PC-3 (cell line): ENCODE measurements around the gene SRSF10. TPM values are rescaled to one million over a fixed set of nuclear protein-coding genes. Genes with fewer than 3 reads are reported as not detected.

Source experiments
- ATAC-seq: fragments of 200-7000 bp; cut with Tn5 transposase; 2 replicates; pipeline ENCODE4 v1.9.1; 2020; ENCODE audit warnings: mild to moderate bottlenecking, moderate library complexity
- BruUV-seq: library from RNA; stranded (reverse); fragments of 400-500 nt; replicated peaks from 2 replicates; lab custom pipeline; 2021; lab: Mats Ljungman, UMichigan
- CTCF ChIA-PET: fragments of 300-600 bp; sonication (Branson Sonifier 250); formaldehyde crosslinking; loops from one replicate; lab custom pipeline; 2022; ENCODE audit warnings: antibody characterized with exemption; lab: Charles Lee
- POLR2A ChIA-PET: fragments of 300-600 bp; sonication (Branson Sonifier 250); formaldehyde crosslinking; loops from one replicate; lab custom pipeline; 2022; ENCODE audit warnings: antibody characterized with exemption; ENCODE audit not compliant: unreplicated experiment; lab: Charles Lee
- DNase-seq: peaks from one replicate; pipeline ENCODE4 v3.0.0-alpha.2; 2015
- H2AFZ ChIP-seq: fragments of 300-600 bp; sonication (generic); 2 replicates; pipeline ENCODE4 v1.6.0; 2016; ENCODE audit warnings: antibody characterized with exemption, low read length
- H3F3A ChIP-seq: fragments of 300-600 bp; sonication (generic); one replicate; pipeline ENCODE4 v1.6.0; 2017; ENCODE audit warnings: antibody characterized with exemption, low read length, control low read depth, mild to moderate bottlenecking; ENCODE audit not compliant: unreplicated experiment
- H3K27ac ChIP-seq: fragments of 300-600 bp; sonication (generic); 2 replicates; pipeline ENCODE4 v1.5.1; 2016; ENCODE audit warnings: mild to moderate bottlenecking, low read length
- H3K27me3 ChIP-seq: fragments of 300-600 bp; sonication (generic); 2 replicates; pipeline ENCODE4 v1.6.1; 2016; ENCODE audit warnings: low read length, mixed read lengths
- H3K36me3 ChIP-seq: fragments of 300-600 bp; sonication (generic); 2 replicates; pipeline ENCODE4 v1.6.1; 2016; ENCODE audit warnings: low read depth, mixed run types, low read length, mixed read lengths
- H3K4me1 ChIP-seq: fragments of 300-600 bp; sonication (generic); 2 replicates; pipeline ENCODE4 v1.5.1; 2016; ENCODE audit warnings: low read length; ENCODE audit not compliant: insufficient read depth
- H3K4me2 ChIP-seq: fragments of 300-600 bp; sonication (generic); 2 replicates; pipeline ENCODE4 v1.6.0; 2016; ENCODE audit warnings: low read length
- H3K4me3 ChIP-seq: fragments of 300-600 bp; sonication (generic); 2 replicates; pipeline ENCODE4 v1.5.1; 2016; ENCODE audit warnings: mild to moderate bottlenecking, low read length, mixed read lengths
- H3K79me2 ChIP-seq: fragments of 300-600 bp; sonication (generic); 2 replicates; pipeline ENCODE4 v1.6.1; 2017; ENCODE audit warnings: low read length, mixed read lengths
- H3K9ac ChIP-seq: fragments of 300-600 bp; sonication (generic); 2 replicates; pipeline ENCODE4 v1.6.0; 2016; ENCODE audit warnings: mild to moderate bottlenecking, low read length
- H3K9me2 ChIP-seq: fragments of 300-600 bp; sonication (generic); replicated peaks from 2 replicates; pipeline ENCODE4 v1.6.1; 2016; ENCODE audit warnings: mixed run types, low read length, mixed read lengths
- H3K9me3 ChIP-seq: fragments of 300-600 bp; sonication (generic); 2 replicates; pipeline ENCODE4 v1.6.1; 2016; ENCODE audit warnings: low read length, mixed read lengths
- H4K20me1 ChIP-seq: fragments of 300-600 bp; sonication (generic); 2 replicates; pipeline ENCODE4 v1.6.1; 2016; ENCODE audit warnings: low read length, mixed read lengths
- CTCF ChIP-seq: fragments of 300-600 bp; sonication (generic); conservative IDR thresholded peaks from 2 replicates; pipeline ENCODE4 v1.5.1; 2017; ENCODE audit warnings: antibody characterized with exemption, low read depth, mild to moderate bottlenecking, low read length
- EZH2 ChIP-seq: fragments of 300-600 bp; sonication (generic); IDR thresholded peaks from one replicate; pipeline ENCODE4 v1.6.1; 2017; ENCODE audit warnings: antibody characterized with exemption, mild to moderate bottlenecking, low read length; ENCODE audit not compliant: unreplicated experiment
- EZH2phosphoT487 ChIP-seq: fragments of 300-600 bp; sonication (generic); IDR thresholded peaks from 2 replicates; pipeline ENCODE4 v1.6.1; 2018; ENCODE audit warnings: mild to moderate bottlenecking, antibody characterized with exemption, low read length, borderline replicate concordance
- intact Hi-C: fragments of 100-400 bp; cut with micrococcal nuclease; formaldehyde crosslinking; loops from 2 replicates; pipeline ENCODE4 v1.9.0; 2023
- total RNA-seq: library from RNA; depleted of rRNA; stranded (reverse); fragments of >200 nt; gene quantifications from 2 replicates; pipeline ENCODE4 v1.2.3, GENCODE V29; 2014

Gene SRSF10
- total RNA-seq, 1 experiment from 2014 or later, result 109 TPM

DNA sequence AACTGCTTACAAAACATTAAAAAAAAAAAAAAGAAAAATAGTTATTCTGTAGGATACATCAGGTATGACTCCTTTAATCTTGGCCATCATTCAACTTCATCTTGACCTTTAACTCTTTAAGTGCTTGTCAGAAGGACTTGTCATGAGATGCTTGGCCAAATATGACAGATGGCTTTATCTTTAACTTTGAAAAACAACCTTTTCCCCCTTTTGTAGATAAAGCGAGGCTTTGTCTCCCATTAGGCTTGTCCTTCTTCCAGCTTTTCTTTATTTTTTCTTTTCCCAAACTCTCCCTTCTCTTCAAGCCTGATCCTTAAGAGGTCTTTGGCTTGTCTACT is 2.3 kb downstream of the SRSF10 start:
- peaks cover 64% of the 10 kb centered on the region for H4K20me1 ChIP-seq
- intact Hi-C loops, result no loop called here
- DNase-seq (peak; percentile 31), ATAC-seq (no peak)
- peak overlapping the region; percentile 94 for H3K4me3 ChIP-seq
- no TSS peak for BruUV-seq
- no peak overlapping the region for H3K27ac ChIP-seq
- peaks cover 26% of the 10 kb centered on the region for H3K4me1 ChIP-seq
- no peaks in the 10 kb centered on the region for H3K9me3 ChIP-seq
- H3K79me2 ChIP-seq, result peaks cover 74% of the 10 kb centered on the region
- H3F3A ChIP-seq, result no peaks in the 10 kb centered on the region
- peaks cover 58% of the 10 kb centered on the region for H3K36me3 ChIP-seq
- H3K4me2 ChIP-seq, result peak overlapping the region; percentile 96
- TF ChIP-seq EZH2 (no peak), CTCF (no peak), EZH2phosphoT487 (no peak)
- no peaks in the 10 kb centered on the region for H3K9me2 ChIP-seq
- CTCF ChIA-PET, result no interaction called here
- no peak overlapping the region for H2AFZ ChIP-seq
- POLR2A ChIA-PET, result no interaction called here
- peak overlapping the region; percentile 100; the same call in 1 of the 2 replicates for H3K9ac ChIP-seq
- H3K27me3 ChIP-seq, result no peaks in the 10 kb centered on the region

GRCh38 chr1:23977187-23977853 is 2.8 kb downstream of the SRSF10 start:
- H3K4me3 ChIP-seq, result peak overlapping the region; percentile 94
- intact Hi-C loops, result no loop called here
- peaks cover 64% of the 10 kb centered on the region for H4K20me1 ChIP-seq
- no peaks in the 10 kb centered on the region for H3F3A ChIP-seq
- no peak overlapping the region for H3K27ac ChIP-seq
- H3K9me3 ChIP-seq, result no peaks in the 10 kb centered on the region
- CTCF ChIA-PET, result interaction anchor here (0.6 kb wide), 1 partner anchor 62 kb away, joined by 5 read pairs; no protein-coding TSS in a partner anchor
- peak overlapping the region; percentile 96 for H3K4me2 ChIP-seq
- no peak for ATAC-seq
- POLR2A ChIA-PET, result no interaction called here
- peaks cover 76% of the 10 kb centered on the region for H3K79me2 ChIP-seq
- no peaks in the 10 kb centered on the region for H3K9me2 ChIP-seq
- TF ChIP-seq CTCF (no peak), EZH2 (no peak), EZH2phosphoT487 (no peak)
- BruUV-seq, result no TSS peak
- peaks cover 59% of the 10 kb centered on the region for H3K36me3 ChIP-seq
- no peak overlapping the region for H2AFZ ChIP-seq
- no peaks in the 10 kb centered on the region for H3K27me3 ChIP-seq
- no peak overlapping the region for H3K9ac ChIP-seq
- H3K4me1 ChIP-seq, result peaks cover 26% of the 10 kb centered on the region
- no peak for DNase-seq

DNA sequence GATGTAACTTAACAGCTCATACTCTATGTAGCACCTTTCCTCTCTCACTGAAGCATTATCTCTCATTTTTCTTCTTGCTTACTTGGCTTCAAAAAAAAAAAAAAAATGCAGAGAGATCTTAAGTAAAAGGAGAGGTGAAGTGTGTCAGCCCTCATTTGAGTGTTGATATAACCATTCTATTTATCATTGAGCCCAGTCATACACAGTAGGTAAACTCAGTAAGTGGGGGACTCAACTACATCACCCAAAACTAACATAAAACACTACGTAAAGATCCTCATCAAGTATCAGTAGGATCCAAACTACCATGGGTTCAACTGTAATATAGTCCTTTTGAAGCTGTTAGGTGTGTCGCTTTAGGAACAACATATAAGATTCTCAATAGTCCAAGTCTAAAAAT is 12.3 kb downstream of the SRSF10 start:
- ChIA-PET POLR2A (no interaction called here), CTCF (no interaction called here)
- no peak overlapping the region for H3K9ac ChIP-seq
- no peak overlapping the region for H3K4me2 ChIP-seq
- no peak overlapping the region for H2AFZ ChIP-seq
- peaks cover 48% of the 10 kb centered on the region for H3K36me3 ChIP-seq
- no peaks in the 10 kb centered on the region for H3K4me1 ChIP-seq
- H3K9me2 ChIP-seq, result no peaks in the 10 kb centered on the region
- intact Hi-C loops, result loop anchor here (5.0 to 10.0 kb wide), 3 partner anchors 79 to 147 kb away; partner anchors contain the start of genes FUCA1 and MYOM3
- H3F3A ChIP-seq, result peaks cover 32% of the 10 kb centered on the region
- BruUV-seq, result no TSS peak
- no peak overlapping the region for H3K4me3 ChIP-seq
- no peaks in the 10 kb centered on the region for H3K9me3 ChIP-seq
- H3K27me3 ChIP-seq, result no peaks in the 10 kb centered on the region
- no peak for ATAC-seq
- peaks cover 33% of the 10 kb centered on the region for H3K79me2 ChIP-seq
- DNase-seq, result no peak
- H3K27ac ChIP-seq, result no peak overlapping the region
- TF ChIP-seq CTCF, result no peak
- no peak for TF ChIP-seq EZH2phosphoT487
- no peak for TF ChIP-seq EZH2
- H4K20me1 ChIP-seq, result 0 out of 2 replicates have a peak, but pooled peaks cover 8% of the 10 kb centered on the region
